DLD1 (cell line): ENCODE measurements around the gene STIM2.
"Not testable (repeated sequence)": the region's sequence is repeated elsewhere in the genome, so short reads cannot be mapped to it uniquely, and the experiment has no call there.

ENCODE experiments used
- in situ Hi-C: cut with HindIII; loops from 2 replicates; pipeline ENCODE4 v1.10.0; 2017; ENCODE audit warnings: low sequenced_read_pairs

Gene STIM2

GRCh38 chr4:26860157-26860921 is at the start of gene STIM2:
TSS of gene STIM2 (plus strand) at chr4:26860841.
- in situ Hi-C loops: no loop called here

GRCh38 chr4:26811571-26811970 is 49.1 kb upstream of the STIM2 start:
- in situ Hi-C loops: not testable (repeated sequence)

GRCh38 chr4:26812049-26812714 is 48.5 kb upstream of the STIM2 start:
- in situ Hi-C loops: no loop called here

GRCh38 chr4:26813698-26814097 is 46.9 kb upstream of the STIM2 start:
- in situ Hi-C loops: no loop called here

GRCh38 chr4:26815199-26815598 is 45.4 kb upstream of the STIM2 start:
- in situ Hi-C loops: no loop called here

GRCh38 chr4:26815706-26816105 is 44.9 kb upstream of the STIM2 start:
- in situ Hi-C loops: no loop called here

- in situ Hi-C loops: no loop called here
Measured at GRCh38 chr4:26819026-26819425, 41.6 kb upstream of the STIM2 start.

- in situ Hi-C loops: no loop called here
Measured at GRCh38 chr4:26819478-26820095, 41.1 kb upstream of the STIM2 start.

- in situ Hi-C loops: no loop called here
Measured at GRCh38 chr4:26820346-26820745, 40.3 kb upstream of the STIM2 start.

GRCh38 chr4:26821031-26821430 is 39.6 kb upstream of the STIM2 start:
- in situ Hi-C loops: no loop called here

GRCh38 chr4:26821677-26822503 is 38.8 kb upstream of the STIM2 start:
- in situ Hi-C loops: no loop called here

- in situ Hi-C loops: no loop called here
Measured at GRCh38 chr4:26822546-26822945, 38.1 kb upstream of the STIM2 start.

GRCh38 chr4:26822974-26823373 is 37.7 kb upstream of the STIM2 start:
- in situ Hi-C loops: not testable (repeated sequence)

GRCh38 chr4:26823583-26823982 is 37.1 kb upstream of the STIM2 start:
- in situ Hi-C loops: no loop called here

- in situ Hi-C loops: no loop called here
Measured at GRCh38 chr4:26824667-26825066, 36.0 kb upstream of the STIM2 start.

- in situ Hi-C loops: no loop called here
Measured at GRCh38 chr4:26826721-26827120, 33.9 kb upstream of the STIM2 start.

- in situ Hi-C loops: not testable (repeated sequence)
Measured at GRCh38 chr4:26827336-26827735, 33.3 kb upstream of the STIM2 start.

- in situ Hi-C loops: no loop called here
Measured at GRCh38 chr4:26827798-26828197, 32.8 kb upstream of the STIM2 start.

- in situ Hi-C loops: no loop called here
Measured at GRCh38 chr4:26829018-26829417, 31.6 kb upstream of the STIM2 start.

GRCh38 chr4:26830033-26830432 is 30.6 kb upstream of the STIM2 start:
- in situ Hi-C loops: no loop called here

GRCh38 chr4:26830701-26831100 is 29.9 kb upstream of the STIM2 start:
- in situ Hi-C loops: no loop called here
